SK-N-SH treated with all-trans-retinoic acid at 6 μM for 48 hours (cell line): Measurements from ENCODE around the gene GPR12.

Experiments
- ARNTL ChIP-seq: fragments of 450-650 bp; formaldehyde crosslinking; IDR thresholded peaks from 2 replicates; pipeline ENCODE4 v1.5.0; 2020; ENCODE audit warnings: low read depth, mild to moderate bottlenecking, moderate library complexity, borderline replicate concordance
- CREB5 ChIP-seq: fragments of 250-450 bp; sonication (Bioruptor Pico); IDR thresholded peaks from 2 replicates; pipeline ENCODE4 v1.5.1; 2020; ENCODE audit warnings: low read depth, mild to moderate bottlenecking, moderate library complexity
- ISL1 ChIP-seq: fragments of 250-450 bp; sonication (Bioruptor Pico); IDR thresholded peaks from 2 replicates; pipeline ENCODE4 v2.1.2; 2022; ENCODE audit warnings: mild to moderate bottlenecking, moderate library complexity
- PATZ1 ChIP-seq: fragments of 250-450 bp; sonication (Bioruptor Pico); IDR thresholded peaks from 2 replicates; pipeline ENCODE4 v1.8.0; 2020; ENCODE audit warnings: mild to moderate bottlenecking, moderate library complexity, borderline replicate concordance
- RARB ChIP-seq: fragments of 250-450 bp; sonication (Bioruptor Pico); IDR thresholded peaks from 2 replicates; pipeline ENCODE4 v1.8.0; 2021; ENCODE audit warnings: mild to moderate bottlenecking, moderate library complexity
- ZFP3 ChIP-seq: fragments of 250-450 bp; sonication (Bioruptor Pico); IDR thresholded peaks from 2 replicates; pipeline ENCODE4 v1.5.0; 2020; ENCODE audit warnings: mild to moderate bottlenecking, moderate library complexity
- ZNF565 ChIP-seq: fragments of 450-650 bp; formaldehyde crosslinking; conservative IDR thresholded peaks from 2 replicates; pipeline ENCODE4 v1.5.0; 2020; ENCODE audit warnings: low read depth, mild to moderate bottlenecking, moderate library complexity
- ZNF70 ChIP-seq: fragments of 450-650 bp; formaldehyde crosslinking; IDR thresholded peaks from 2 replicates; pipeline ENCODE4 v1.5.0; 2020; ENCODE audit warnings: mild to moderate bottlenecking, moderate library complexity

GRCh38 chr13:26780411-26780810 lies 19.8 kb upstream of the GPR12 start:
- no peak for TF ChIP-seq ZNF70
- no peak for TF ChIP-seq CREB5 (CRISPR knock-in tag)
- TF ChIP-seq RARB, result no peak
- no peak for TF ChIP-seq ZFP3 (CRISPR knock-in tag)
- no peak for TF ChIP-seq ISL1 (CRISPR knock-in tag)
- TF ChIP-seq ARNTL, result no peak
- TF ChIP-seq PATZ1 (CRISPR knock-in tag), result no peak
- no peak for TF ChIP-seq ZNF565 (CRISPR knock-in tag)
